Measurements from ENCODE around the gene TEX48.

- TF ChIP-seq GATA2 (IDR thresholded peaks at IDR 0.05; ENCODE audit: low read depth, low read length), result no peak
- no peak for TF ChIP-seq GATA3 (IDR thresholded peaks at IDR 0.05; ENCODE audit: low read depth, low read length)
These were observed 15.0 kb upstream of the TEX48 start for GRCh38 chr9:114696814-114697544.
